CD1c-positive myeloid dendritic cell (primary cell): Measurements from ENCODE around the gene CRACR2A.
A peak's percentile ranks its signal among the peaks of the same experiment; 100 is the strongest.

ENCODE experiments used
- DNase-seq: peaks from one replicate; pipeline ENCODE4 v3.0.0-alpha.2; 2016; ENCODE audit errors: extremely low spot score

The CRACR2A gene

DNA sequence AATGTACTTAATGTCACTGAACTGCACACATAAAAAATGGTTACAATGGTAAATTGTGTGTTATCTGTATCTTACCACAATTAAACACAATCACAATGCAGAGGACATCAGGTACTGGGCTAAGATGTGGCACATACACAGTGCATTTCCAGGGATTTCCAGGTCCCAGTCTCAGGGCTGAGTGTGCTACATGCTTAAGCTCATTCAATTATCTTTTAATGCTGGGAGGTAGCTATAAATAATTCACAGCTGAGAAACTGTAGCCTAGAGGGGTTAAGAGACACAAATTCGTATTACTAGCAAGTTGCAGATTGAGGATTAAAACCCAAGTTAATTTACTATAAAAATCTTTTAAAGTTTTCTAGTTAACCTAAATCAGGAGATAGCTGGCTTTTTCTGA lies 67.1 kb downstream of the CRACR2A start:
- DNase-seq = no peak

DNA sequence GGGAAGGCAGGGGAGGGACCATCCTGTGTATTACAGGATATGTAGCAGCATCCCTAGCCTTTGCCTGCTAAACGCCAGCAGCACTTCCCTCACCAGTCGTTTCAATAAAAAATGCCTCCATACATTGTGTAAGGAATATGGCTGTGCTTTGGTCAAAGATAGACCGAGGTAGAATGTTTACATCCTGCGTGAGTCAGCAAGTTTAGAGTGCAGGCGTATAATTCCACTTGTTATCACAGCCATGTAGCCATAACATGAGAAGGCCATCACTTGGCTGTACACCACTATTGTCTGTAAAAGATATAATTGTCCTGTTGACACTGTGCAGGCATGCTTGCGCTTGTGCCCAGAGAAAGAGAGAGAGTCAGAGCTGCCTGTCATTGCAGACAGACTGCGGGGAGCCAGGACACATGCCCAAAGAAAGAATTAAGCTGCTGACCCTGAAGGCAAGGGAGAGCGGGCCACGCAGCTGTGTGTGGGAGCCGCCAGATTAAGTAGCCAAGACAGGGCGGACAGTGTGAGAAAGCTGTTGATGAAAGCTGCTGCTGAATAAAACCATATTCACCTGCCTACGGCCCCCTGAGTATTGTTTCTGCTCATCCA lies 68.4 kb downstream of the CRACR2A start:
- DNase-seq = no peak

DNA sequence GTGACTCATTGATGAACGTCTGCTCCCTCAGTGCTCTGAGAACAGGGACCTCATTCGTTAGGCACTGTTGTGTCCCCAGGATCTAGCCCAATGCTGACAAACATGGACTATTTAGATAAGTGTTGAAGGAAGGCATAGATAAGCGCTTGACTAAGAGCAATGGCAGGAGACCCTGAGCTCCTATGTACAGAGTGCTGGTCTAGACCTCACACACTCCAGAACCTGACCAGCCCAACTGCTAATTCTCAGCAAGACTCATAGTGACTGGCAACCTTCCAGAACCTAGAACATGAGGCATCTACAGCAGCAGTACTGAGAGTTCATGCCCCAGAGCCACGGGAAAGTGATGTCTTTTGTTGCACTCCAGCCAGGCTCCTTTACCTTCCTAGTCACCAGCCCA lies 69.2 kb downstream of the CRACR2A start:
- DNase-seq = no peak

DNA sequence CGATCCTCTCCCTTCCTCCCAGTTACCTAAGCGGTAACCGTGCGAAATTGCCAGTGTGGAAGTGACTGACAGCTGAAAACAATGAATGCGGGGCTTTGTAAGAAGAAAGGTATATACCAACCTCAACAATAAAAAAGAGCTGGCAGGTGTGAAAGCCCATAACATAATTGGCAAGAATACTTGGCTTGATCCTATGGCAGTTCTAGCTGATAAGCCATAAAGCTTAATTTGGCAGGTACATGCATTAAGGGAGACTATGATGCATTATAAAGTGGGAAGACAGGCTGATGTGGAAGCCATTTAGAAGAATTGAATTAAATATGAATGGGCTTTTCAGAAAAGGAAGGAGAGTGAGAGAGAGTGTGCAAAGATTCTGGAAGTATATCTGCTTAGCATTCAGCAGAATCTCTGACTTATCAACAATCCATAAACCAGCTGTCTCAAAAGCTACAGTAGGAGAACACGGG lies 71.3 kb downstream of the CRACR2A start:
- DNase-seq = no peak

DNA sequence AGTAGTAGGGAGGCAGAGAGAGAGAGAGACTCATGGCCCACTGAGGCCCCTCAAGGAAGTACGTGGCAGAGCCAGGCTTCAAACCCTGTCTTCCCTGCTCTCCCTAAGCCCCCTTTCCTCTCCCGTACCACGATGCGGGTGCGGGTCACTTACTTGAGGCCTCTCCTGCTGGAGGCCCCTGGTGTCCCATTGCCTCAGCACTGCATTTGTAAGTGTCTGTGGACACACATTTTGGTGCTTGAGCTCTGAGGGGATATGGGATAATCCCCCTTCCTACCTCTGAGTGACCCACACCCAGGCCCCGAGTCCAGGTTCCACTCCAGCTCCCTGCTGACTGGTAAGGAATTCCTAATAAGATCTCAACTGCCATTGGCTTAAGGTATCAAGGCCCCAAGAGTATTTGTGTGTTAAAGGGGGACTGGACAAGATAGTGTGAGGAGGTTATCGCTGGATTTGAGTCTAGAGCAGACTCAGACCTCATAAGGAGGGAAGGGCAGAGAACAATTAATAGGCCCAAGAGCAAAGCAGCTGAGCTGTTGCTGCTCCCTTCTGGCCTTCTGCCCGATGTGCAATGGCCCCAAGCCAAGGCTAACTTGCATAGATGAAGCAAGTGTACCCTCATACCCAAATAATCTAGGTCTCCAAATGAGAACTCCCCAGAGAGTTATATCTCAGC lies 71.9 kb downstream of the CRACR2A start:
- no peak for DNase-seq

DNA sequence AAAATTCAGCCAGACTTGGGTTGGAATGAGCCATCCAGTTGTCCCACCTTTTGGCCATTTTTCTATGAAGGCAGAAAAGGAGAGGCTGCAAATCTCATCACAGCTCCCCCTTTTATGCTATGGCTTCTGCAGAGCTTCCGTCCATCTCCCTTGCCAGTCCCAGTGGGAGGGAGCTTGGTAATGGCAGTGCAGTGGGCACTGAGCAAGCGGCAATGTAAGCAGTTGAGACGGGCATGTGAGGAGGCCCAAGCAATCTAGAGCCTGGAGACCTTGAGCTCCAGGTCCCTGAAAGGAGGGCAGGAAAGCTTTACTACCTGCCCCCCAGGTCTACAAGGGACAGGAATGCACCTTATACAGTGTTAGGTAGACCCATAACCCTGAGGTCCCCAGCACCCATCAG lies 73.1 kb downstream of the CRACR2A start:
- no peak for DNase-seq

DNA sequence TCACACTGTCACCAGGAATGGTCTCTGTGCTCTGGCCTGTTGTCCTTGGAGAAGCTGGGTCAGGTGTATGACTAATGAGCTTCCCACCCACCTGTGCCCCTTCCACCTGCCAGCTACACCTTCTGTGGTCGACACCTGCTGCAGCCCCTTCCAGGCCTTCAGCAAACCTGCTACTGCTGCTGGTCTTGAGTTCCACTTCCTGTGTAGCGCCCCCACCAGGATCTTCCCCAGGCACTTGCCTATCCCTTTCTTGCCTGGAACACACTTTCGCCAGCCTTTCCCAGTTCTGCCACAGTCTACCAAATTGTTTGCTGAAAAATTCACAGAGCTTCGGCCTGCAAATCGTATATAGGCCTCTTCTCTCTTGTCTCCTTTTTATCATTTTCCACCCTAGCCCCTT lies 75.3 kb downstream of the CRACR2A start:
- no peak for DNase-seq

DNA sequence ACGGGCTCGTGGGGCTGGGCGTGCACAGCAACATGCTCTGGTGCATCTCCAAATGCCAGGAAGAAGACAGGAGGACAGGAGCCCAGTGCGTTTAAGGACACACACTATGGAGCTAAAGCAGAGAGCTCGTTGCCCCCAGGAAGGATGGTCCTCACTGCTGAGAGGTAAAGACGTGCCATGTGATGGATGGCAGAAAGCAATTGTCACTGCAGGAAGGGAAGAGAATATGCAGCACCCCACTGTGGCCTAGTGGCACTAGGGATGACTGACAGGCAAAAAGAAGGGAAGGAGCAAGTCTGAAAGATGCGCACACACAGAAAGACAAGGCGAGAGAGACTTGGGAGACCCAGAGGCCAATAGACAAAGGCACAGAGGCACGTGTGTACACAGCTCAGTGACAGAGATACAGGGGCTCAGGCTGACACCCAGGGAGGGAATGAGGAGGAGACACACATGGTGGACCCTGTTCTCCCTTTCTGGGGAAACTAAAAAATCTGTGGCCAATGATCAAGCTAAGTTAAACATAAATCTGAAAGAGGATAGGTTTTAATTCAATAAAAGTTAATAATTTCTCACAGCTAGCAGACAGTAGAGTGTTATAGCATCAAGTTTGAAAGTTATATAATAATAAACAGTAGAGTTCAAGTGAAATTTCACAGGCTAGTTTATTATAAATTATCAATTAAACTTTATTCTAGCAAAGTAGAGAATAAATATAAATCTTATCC lies 78.8 kb downstream of the CRACR2A start:
- no peak for DNase-seq

DNA sequence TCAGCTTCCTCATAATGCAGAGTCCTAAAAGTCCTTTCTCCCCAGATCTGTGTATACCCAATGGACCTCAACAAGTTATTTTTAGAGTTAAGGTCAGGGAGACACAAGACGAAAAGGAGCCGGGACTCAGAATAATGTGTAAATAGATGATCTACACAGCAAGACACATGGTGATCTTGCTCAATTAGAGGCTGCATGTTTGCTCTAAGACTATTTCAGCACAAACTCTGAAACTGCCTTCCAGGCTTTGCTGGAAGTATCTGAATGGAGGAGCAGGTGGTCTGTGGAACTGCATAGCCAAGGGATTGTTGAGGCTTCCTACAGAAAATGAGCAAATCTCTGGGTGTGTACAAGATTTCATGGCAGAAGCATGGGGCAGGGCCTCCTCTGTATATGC lies 80.8 kb downstream of the CRACR2A start:
- DNase-seq = no peak

DNA sequence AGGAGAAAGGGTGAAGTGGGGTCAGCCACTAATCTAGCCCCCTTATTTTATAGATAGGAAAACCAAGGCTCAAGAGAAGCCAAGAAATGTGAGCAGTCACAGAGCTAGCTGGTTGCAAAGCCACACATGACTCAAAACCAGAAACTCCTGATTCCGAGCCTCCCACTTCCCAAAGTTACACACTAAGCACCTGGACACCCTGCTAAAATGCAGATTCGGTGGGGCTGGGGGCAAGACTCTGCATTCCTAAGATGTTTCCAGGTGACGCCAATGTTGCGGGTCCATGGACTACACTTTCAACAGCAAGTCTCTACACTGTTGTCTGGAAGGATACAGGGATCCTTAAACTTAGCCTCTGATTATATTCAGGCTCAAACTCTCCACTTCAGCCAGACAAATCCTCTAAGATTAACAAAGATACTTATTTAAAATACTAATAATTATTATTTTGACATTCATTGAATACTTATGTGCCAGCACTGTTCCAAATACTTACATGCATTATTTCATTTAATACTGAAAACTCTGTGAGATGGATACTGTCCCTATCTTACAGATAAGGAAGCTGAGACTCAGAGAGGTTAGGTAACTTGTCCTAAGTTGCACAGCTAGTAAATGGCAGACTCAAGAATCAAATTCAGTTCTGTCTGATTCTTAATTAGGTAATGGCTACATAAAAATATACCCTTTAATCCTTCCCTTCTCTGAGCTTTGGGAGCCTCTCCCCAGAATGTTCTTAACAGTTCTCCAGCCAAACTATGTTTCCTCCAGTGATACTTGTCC lies 81.4 kb downstream of the CRACR2A start:
- DNase-seq = no peak

DNA sequence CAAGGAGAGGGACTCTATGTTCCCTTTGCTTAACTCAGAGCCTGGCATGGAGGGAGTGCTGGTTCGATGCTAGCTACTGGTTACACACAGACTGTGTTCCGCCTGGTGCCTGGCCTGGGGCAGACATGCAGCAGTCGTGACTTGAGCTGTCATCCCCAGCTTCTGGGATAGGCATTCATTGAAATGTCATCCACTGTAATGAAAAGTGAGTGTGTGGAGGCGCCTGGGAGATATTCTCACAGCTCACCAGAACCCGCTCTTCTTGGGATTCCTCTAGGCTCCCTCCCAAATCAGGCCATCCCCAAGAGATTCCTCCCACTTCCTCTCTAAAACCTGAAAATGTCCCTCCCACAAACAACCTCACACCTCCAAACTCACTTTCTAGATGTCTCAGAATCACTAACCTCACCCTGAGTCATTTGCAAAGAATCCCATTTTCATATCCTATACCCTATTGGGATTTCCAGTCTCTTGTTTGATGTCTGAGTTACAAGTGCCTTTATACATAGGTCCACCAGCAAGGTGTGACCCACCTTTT lies 82.8 kb downstream of the CRACR2A start:
- DNase-seq = no peak

DNA sequence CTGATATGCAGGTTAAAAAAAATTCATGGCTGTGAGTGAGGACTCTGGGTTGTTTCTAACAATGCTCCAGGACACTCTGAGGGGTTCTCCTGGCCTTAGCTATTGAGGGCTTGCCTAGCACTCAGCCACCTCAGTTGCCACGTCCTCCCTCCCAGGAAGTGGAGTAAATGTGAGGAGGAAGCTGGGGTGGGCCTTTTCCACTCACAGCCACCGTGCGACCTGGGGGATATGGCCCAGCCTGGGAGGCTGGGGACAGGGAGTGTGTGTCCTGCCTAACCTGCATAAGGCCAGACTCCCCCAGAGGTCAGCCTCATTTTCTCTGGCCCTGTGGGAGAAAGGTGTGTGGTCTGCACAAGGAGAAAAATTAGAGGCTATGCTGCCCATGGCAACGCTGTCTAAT lies 83.3 kb downstream of the CRACR2A start:
- DNase-seq = no peak

DNA sequence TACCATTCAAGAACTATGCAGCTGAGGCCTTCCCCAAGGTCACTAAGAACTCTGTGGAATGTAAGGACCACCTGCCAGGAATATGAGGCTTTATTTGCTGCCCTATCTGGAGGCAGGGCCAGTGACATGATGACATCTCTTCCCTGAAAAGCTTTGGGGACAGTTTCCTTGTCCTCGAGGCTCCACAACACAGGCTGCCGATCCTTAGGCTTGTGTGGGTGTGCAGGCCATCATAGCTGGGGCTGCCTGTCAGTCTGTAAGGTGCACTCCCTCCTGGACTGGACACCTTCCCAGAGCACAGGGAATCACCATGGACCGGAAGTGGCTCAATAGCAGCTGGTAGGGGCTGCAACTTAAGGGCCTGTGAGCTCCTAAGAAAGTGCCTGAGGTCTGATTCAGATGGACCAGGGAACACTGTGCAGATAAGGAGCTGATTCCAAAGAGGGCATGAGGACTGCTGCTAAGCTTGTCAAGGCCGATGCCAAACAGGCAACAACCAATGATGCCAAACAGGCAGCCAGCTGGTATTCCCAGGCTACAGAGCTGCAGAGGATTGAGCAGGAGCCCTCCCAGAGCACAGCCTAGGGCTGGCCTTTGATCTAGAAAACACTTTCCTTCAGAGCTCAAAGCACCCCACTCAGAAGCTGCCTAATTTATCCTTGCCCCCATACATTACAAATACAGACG lies 84.3 kb downstream of the CRACR2A start:
- DNase-seq = no peak

DNA sequence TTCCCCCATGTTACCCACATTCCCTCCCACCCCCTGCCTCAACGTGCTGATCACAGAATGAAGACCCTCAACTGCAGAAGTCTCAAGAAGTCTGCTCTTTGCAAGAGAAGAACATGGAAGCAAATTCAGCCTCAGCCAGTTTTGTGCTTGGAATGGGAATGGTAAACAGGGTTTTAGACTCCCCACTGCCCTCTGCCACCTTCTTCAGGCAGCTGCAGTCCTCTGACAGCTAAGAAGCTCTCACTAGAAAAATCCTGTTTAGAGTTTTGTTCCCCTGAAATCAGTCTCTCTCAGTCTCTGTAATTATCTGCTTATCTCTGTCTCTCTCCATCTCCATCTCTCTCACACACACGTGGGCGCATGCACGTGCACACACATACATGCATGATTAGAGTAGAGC lies 85.4 kb downstream of the CRACR2A start:
- DNase-seq = no peak

DNA sequence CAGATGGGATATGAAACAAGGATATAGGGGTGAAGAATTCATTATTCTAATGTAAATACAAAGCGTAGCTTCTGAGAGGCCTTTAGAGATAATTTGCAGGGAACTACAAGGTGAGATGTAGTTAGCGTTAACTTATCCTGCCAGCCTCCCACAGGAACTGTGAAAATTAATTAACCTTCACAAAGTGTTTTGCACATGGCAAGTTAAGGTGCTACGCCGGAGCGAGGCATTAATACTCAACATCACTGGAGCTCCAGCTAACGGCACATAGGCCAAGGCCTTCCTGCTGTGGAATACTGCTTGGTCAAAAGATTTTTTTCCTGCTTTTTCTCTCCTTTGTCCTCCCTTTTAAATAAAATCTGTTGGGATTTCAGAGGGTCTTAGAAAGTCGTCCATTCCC lies 86.5 kb downstream of the CRACR2A start:
- DNase-seq = no peak

DNA sequence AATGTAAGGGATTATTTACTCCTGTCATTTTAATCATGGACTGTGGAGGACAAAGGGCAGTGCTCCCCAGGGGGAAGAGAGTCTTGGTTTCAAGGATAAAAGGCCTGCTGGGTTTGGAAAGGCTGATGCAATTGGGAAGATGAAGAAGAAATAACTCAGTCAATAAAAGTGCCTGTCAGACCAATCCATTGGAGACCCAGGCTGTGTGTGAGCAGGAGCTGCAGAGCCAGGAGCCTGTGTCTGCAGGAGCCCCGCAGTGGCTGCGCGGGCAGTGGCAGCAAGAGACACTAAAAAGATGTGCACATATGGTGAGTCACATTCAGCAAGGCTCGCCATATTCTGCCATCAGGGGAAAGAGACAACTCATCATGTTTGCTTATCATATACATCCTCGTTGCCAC lies 90.4 kb downstream of the CRACR2A start:
- DNase-seq = no peak

DNA sequence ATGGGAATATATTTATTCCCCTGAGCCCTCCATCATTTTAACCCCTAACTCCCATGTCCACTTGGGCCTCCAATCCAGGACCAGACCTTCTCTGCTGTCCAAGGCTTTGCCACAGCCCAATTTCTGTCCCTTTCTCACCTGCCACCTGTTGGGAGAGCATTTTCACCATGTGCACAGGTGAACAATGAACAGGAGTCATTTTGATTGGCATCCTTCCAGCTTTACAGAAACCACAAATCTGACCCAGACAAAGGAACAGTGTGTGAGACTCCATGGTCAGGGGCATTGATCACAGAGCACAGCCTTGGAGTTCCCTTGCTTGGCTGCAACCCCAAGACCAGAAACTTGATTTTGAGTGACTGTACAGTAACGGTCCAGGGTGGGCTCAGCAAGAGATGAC lies 91.9 kb downstream of the CRACR2A start:
- DNase-seq = no peak

DNA sequence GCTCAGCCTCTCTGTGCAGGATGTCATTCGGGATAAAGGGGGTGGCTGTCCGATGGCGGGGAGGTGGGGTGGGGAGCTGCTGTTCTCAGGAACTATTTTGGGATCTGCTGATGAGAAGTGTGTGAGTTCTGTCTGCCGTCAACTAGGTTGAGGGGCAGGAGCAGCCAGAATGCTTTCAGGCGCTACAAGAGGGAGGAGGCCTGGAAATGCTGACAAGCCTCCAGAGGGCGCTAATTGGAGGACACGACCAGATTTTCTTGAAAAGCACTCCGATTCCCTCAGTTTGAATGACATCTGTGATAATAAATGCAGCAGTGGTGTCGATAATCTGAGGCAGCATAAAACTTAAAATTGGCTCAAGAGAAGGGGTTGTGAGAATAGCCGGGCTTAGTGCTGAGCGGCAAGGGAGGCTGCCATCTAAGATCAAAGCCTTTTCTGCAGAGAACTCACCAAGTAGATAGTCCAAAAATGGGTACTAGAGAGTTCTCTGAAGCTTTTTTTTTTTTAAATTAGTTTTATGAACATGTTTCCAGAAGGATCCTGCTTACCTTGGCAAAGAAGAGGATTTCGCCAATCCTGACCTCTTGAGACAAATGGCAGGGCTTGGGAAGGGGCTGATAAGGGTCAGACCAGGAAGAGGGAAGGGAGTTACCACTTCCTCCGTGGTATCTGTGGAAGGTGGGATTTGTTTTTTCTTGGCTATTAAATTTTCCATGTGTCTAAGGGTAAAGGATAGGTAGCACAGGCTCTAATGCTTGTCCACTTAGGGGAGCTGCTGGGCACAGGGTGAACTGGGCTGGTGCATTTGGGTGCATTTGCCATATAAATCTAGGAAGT lies 94.4 kb downstream of the CRACR2A start:
- DNase-seq = peak; percentile 34

DNA sequence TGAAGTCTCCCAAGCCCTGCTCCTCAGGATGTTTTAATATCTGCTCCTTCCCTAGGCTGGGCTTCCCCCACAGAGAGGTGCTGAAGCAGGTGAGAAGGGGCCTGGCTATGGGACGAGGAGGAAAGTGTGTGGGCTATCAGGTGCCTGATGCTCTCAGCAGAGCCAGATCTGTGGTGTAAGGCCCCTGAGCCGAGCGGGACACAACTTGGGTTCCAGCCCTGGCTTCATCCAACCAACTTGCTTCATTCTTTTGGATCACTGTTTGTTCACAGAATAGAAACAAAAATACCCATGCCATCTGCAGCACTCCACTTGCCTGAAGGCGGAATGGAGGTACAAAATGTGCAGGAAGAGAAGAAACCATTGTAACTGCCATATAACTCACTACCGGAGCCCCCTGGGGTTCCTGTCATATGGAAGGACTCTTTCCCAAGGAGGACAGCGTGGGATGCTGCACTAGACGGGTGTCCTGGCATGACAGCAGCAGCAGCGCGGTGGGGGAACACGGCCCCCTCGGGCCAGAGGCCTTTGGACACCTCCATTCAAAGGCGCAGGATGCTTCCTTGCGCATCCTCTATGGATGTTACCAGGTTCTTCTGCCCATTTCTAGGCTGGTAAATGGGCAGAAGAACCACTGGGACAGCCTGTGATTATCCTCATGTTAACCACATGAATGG lies 95.8 kb downstream of the CRACR2A start:
- no peak for DNase-seq

DNA sequence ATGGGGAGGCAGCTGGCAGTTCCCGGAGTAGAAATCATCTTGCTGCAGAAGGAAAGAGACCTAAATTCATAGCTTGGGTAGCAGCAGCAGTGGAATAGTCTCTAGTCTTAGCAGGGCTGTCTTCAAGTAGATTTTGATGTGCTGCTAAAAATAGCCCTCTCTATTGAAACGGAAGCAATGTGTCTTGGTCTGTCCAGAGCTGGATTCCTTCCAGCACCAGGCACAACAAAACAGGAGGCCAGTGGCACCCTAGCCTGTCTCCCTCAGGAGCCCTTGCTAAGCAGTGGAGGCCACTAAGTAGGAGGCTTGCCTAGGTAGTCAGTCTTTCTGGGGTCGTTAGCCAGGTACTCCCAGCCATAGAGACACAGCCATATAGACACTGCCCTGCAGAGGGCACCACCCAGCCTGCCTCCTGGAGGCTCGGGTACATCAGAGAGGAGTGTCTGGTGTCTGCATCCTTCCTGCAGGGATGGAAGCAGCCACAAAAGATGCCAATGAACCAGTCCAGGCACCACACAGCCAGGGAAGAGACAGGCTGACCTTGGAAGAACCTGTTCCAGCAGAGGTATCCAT lies 97.5 kb downstream of the CRACR2A start:
- no peak for DNase-seq
